Effector memory CD8-positive, alpha-beta T cell (primary cell): ENCODE measurements around the gene LRBA.
"Not testable (repeated sequence)": the region's sequence is repeated elsewhere in the genome, so short reads cannot be mapped to it uniquely, and the experiment has no call there.

Source experiments
- ATAC-seq: fragments of 150-1000 bp; cut with Tn5 transposase; replicated peaks from 2 replicates; pipeline ENCODE4 v1.10.0; 2021; ENCODE audit warnings: mild to moderate bottlenecking, moderate library complexity
- DNase-seq, 3 experiments: peaks; one replicate each; pipeline ENCODE4 v3.0.0; 2021
- H3K27ac Mint-ChIP-seq, 2 donors: one replicate each; pipeline ENCODE4 v1.8.0; 2022; ENCODE audit warnings: mild to moderate bottlenecking in 2 of 2, mixed read lengths in 2 of 2, moderate library complexity in 2 of 2
- H3K27me3 Mint-ChIP-seq, 2 donors: one replicate each; pipeline ENCODE4 v1.8.0; 2022; ENCODE audit warnings: mixed read lengths in 2 of 2
- H3K36me3 Mint-ChIP-seq: one replicate; pipeline ENCODE4 v1.8.0; 2022; ENCODE audit warnings: mild to moderate bottlenecking, moderate library complexity, mixed read lengths; ENCODE audit not compliant: insufficient read depth
- H3K4me1 Mint-ChIP-seq, 2 donors: one replicate each; pipeline ENCODE4 v1.8.0; 2022; ENCODE audit warnings: low read depth in 2 of 2, mixed read lengths in 2 of 2
- H3K4me3 Mint-ChIP-seq, 2 donors: one replicate each; pipeline ENCODE4 v1.8.0; 2022; ENCODE audit warnings: mild to moderate bottlenecking in 2 of 2, mixed read lengths in 2 of 2, moderate library complexity in 2 of 2
- H3K9me3 Mint-ChIP-seq, 2 donors: one replicate each; pipeline ENCODE4 v1.8.0; 2022; ENCODE audit warnings: mixed read lengths in 2 of 2
- total RNA-seq, 9 experiments: gene quantifications; one replicate each; lab custom pipeline; 2026; lab: John Stamatoyannopoulos, UW

Gene LRBA
- 251 to 559 (median 308) reads per million in 9 experiments for total RNA-seq

GRCh38 chr4:151014521-151015458, at the start of gene LRBA:
Gene LRBA, minus strand, starts transcription at chr4:151015284. Its CDS starts 642 bp downstream, at chr4:151014642.
- Mint-ChIP-seq H3K9me3 (no peaks in the 10 kb centered on the region), H3K27ac (peak within 1 kb of the TSS; percentile 95 to 96), H3K4me3 (peak within 1 kb of the TSS; percentile 98 to 100), H3K4me1 (peaks cover 21 to 32% of the 10 kb centered on the region in 2 donors), H3K36me3 (peaks cover 5% of the 10 kb centered on the region), H3K27me3 (peaks cover 0 to 7% of the 10 kb centered on the region in 2 donors)
- peak; percentile 77 to 85 (median 82) for DNase-seq
- ATAC-seq = peak; percentile 74

GRCh38 chr4:151063143-151063542, 48.1 kb upstream of the LRBA start:
- DNase-seq, H3K27me3 Mint-ChIP-seq, H3K36me3 Mint-ChIP-seq, H3K4me3 Mint-ChIP-seq, ATAC-seq, H3K9me3 Mint-ChIP-seq, H3K27ac Mint-ChIP-seq, H3K4me1 Mint-ChIP-seq: not testable (repeated sequence)

- DNase-seq (no peak), ATAC-seq (no peak)
- no peaks in the 10 kb centered on the region for H3K27me3 Mint-ChIP-seq
- H3K36me3 Mint-ChIP-seq = no peaks in the 10 kb centered on the region
- H3K4me3 Mint-ChIP-seq = no peak overlapping the region
- no peak overlapping the region for H3K27ac Mint-ChIP-seq
- H3K4me1 Mint-ChIP-seq = no peaks in the 10 kb centered on the region
- no peaks in the 10 kb centered on the region for H3K9me3 Mint-ChIP-seq
Observed at GRCh38 chr4:151055539-151055938, 40.5 kb upstream of the LRBA start.

- no peak overlapping the region for H3K27ac Mint-ChIP-seq
Observed at GRCh38 chr4:151052785-151053184, 37.7 kb upstream of the LRBA start.

GRCh38 chr4:151049430-151049884, 34.4 kb upstream of the LRBA start:
- H3K4me3 Mint-ChIP-seq = no peak overlapping the region
- no peaks in the 10 kb centered on the region for H3K4me1 Mint-ChIP-seq
- H3K36me3 Mint-ChIP-seq = no peaks in the 10 kb centered on the region
- no peaks in the 10 kb centered on the region for H3K9me3 Mint-ChIP-seq
- DNase-seq = no peak
- no peak overlapping the region for H3K27ac Mint-ChIP-seq
- ATAC-seq = no peak
- H3K27me3 Mint-ChIP-seq = no peaks in the 10 kb centered on the region

More at GRCh38 chr4:151052785-151053184, 37.7 kb upstream of the LRBA start:
- DNase-seq (no peak), ATAC-seq (no peak)
- Mint-ChIP-seq H3K4me3 (no peak overlapping the region), H3K27me3 (no peaks in the 10 kb centered on the region), H3K9me3 (no peaks in the 10 kb centered on the region), H3K4me1 (no peaks in the 10 kb centered on the region), H3K36me3 (no peaks in the 10 kb centered on the region)

GRCh38 chr4:151048913-151049312, 33.8 kb upstream of the LRBA start:
- no peak overlapping the region for H3K4me3 Mint-ChIP-seq
- H3K27me3 Mint-ChIP-seq = no peaks in the 10 kb centered on the region
- ATAC-seq (no peak), DNase-seq (no peak)
- H3K4me1 Mint-ChIP-seq = no peaks in the 10 kb centered on the region
- no peak overlapping the region for H3K27ac Mint-ChIP-seq
- no peaks in the 10 kb centered on the region for H3K9me3 Mint-ChIP-seq
- H3K36me3 Mint-ChIP-seq = no peaks in the 10 kb centered on the region

GRCh38 chr4:151046609-151047008, 31.5 kb upstream of the LRBA start:
- H3K36me3 Mint-ChIP-seq = no peaks in the 10 kb centered on the region
- H3K4me1 Mint-ChIP-seq = no peaks in the 10 kb centered on the region
- H3K9me3 Mint-ChIP-seq = no peaks in the 10 kb centered on the region
- H3K4me3 Mint-ChIP-seq = no peak overlapping the region
- no peak overlapping the region for H3K27ac Mint-ChIP-seq
- DNase-seq (no peak), ATAC-seq (no peak)
- no peaks in the 10 kb centered on the region for H3K27me3 Mint-ChIP-seq

- H3K36me3 Mint-ChIP-seq = no peaks in the 10 kb centered on the region
- no peaks in the 10 kb centered on the region for H3K4me1 Mint-ChIP-seq
- no peak overlapping the region for H3K4me3 Mint-ChIP-seq
- H3K9me3 Mint-ChIP-seq = no peaks in the 10 kb centered on the region
- H3K27ac Mint-ChIP-seq = no peak overlapping the region
- ATAC-seq (no peak), DNase-seq (no peak)
- H3K27me3 Mint-ChIP-seq = no peaks in the 10 kb centered on the region
Observed at GRCh38 chr4:151045907-151046306, 30.8 kb upstream of the LRBA start.

- H3K4me1 Mint-ChIP-seq = no peaks in the 10 kb centered on the region
- no peak for DNase-seq
- H3K27ac Mint-ChIP-seq = no peak overlapping the region
- ATAC-seq = no peak
- H3K4me3 Mint-ChIP-seq = no peak overlapping the region
- H3K36me3 Mint-ChIP-seq = no peaks in the 10 kb centered on the region
- no peaks in the 10 kb centered on the region for H3K9me3 Mint-ChIP-seq
- H3K27me3 Mint-ChIP-seq = no peaks in the 10 kb centered on the region
Observed at GRCh38 chr4:151043803-151044515, 28.9 kb upstream of the LRBA start.

- Mint-ChIP-seq H3K9me3 (no peaks in the 10 kb centered on the region), H3K27me3 (no peaks in the 10 kb centered on the region), H3K36me3 (no peaks in the 10 kb centered on the region), H3K4me3 (no peak overlapping the region), H3K4me1 (peaks cover 0 to 3% of the 10 kb centered on the region in 2 donors), H3K27ac (no peak overlapping the region)
- ATAC-seq (no peak), DNase-seq (no peak)
Observed at GRCh38 chr4:151039733-151040132, 24.6 kb upstream of the LRBA start.

GRCh38 chr4:151038452-151039157, 23.5 kb upstream of the LRBA start:
- no peak overlapping the region for H3K4me3 Mint-ChIP-seq
- ATAC-seq (no peak), DNase-seq (no peak)
- H3K27me3 Mint-ChIP-seq = no peaks in the 10 kb centered on the region
- peaks cover 0 to 3% of the 10 kb centered on the region in 2 donors for H3K4me1 Mint-ChIP-seq
- H3K9me3 Mint-ChIP-seq = no peaks in the 10 kb centered on the region
- H3K36me3 Mint-ChIP-seq = no peaks in the 10 kb centered on the region
- H3K27ac Mint-ChIP-seq = no peak overlapping the region

GRCh38 chr4:151035911-151036310, 20.8 kb upstream of the LRBA start:
- Mint-ChIP-seq H3K27me3 (peaks cover 10% of the 10 kb centered on the region in 2 donors), H3K36me3 (no peaks in the 10 kb centered on the region), H3K27ac (no peak overlapping the region), H3K4me1 (peaks cover 4 to 11% of the 10 kb centered on the region in 2 donors), H3K4me3 (no peak overlapping the region), H3K9me3 (no peaks in the 10 kb centered on the region)
- ATAC-seq (no peak), DNase-seq (no peak)

GRCh38 chr4:151035328-151035727, 20.2 kb upstream of the LRBA start:
- H3K4me3 Mint-ChIP-seq = no peak overlapping the region
- no peak for DNase-seq

More at GRCh38 chr4:151035328-151035727, 20.2 kb upstream of the LRBA start:
- Mint-ChIP-seq H3K36me3 (no peaks in the 10 kb centered on the region), H3K27me3 (peaks cover 15 to 16% of the 10 kb centered on the region in 2 donors), H3K27ac (no peak overlapping the region), H3K4me1 (peaks cover 4 to 11% of the 10 kb centered on the region in 2 donors), H3K9me3 (no peaks in the 10 kb centered on the region)
- ATAC-seq = no peak
